22Rv1 (cell line): ENCODE measurements around the gene CALCR.

Experiments
- CTCF ChIP-seq: fragments of 450-650 bp; IDR thresholded peaks from 2 replicates; pipeline ENCODE4 v1.5.1; 2017; ENCODE audit warnings: mild to moderate bottlenecking
- ZFX ChIP-seq: fragments of 450-650 bp; IDR thresholded peaks from 2 replicates; pipeline ENCODE4 v1.6.1; 2017; ENCODE audit warnings: antibody characterized with exemption, borderline replicate concordance

DNA sequence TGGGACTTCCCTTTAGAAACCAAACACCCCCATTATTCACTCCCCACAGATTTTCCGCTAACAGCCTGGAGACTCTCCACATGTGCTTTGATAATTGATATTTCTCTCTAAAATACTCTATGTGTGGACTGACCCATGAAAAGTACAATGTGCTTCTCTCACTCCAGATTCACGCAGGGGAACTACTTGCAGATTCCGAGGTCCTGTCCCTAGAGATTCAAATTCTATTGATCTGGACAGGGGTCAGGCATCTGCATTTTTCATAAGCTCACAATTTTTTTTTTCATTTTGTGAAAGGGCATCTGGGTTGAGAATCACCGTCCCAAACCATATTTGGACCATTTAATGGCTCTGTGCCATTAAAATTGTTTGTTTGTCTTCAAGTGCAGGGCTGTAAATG, 98.7 kb downstream of the CALCR start:
- TF ChIP-seq CTCF (no peak), ZFX (no peak)
